Body of pancreas (tissue), 4 donors: ENCODE results near the gene IL1RAPL1. TPM values are rescaled to one million over a fixed set of nuclear protein-coding genes. Genes with fewer than 3 reads are reported as not detected.

Experiments
- ATAC-seq: fragments of 150-250 bp; one replicate; pipeline ENCODE4 v1.9.1; 2016
- DNase-seq, 4 donors: peaks; one replicate each; pipeline ENCODE4 v3.0.0-alpha.2; 2019
- H3K27ac ChIP-seq, 4 donors: fragments of 200-600 bp; sonication (generic); 1 replicate in 3 of 4; 2 replicates in 1 of 4; pipeline versions ENCODE4 v1.5.1 to v1.6.1; 2016 to 2019; ENCODE audit warnings: mild to moderate bottlenecking in 1 of 4, mixed read lengths in 1 of 4, moderate library complexity in 1 of 4
- H3K27me3 ChIP-seq, 2 donors: fragments of 200-600 bp; sonication (generic); one replicate each; pipeline ENCODE4 v1.6.0; 2016; ENCODE audit warnings: mild to moderate bottlenecking in 1 of 2
- H3K36me3 ChIP-seq, 2 donors: fragments of 200-600 bp; sonication (generic); replicated peaks in 1 of 2; 2 replicates each; pipeline ENCODE4 v1.5.1; 2016; ENCODE audit warnings: low read depth in 2 of 2; ENCODE audit not compliant: insufficient read depth in 1 of 2
- H3K4me1 ChIP-seq: fragments of 200-600 bp; sonication (generic); one replicate; pipeline ENCODE4 v1.6.0; 2016
- H3K4me3 ChIP-seq, 2 donors: fragments of 200-600 bp; sonication (generic); 1 replicate in 1 of 2; 2 replicates in 1 of 2; pipeline ENCODE4 v1.5.1; 2016 to 2019
- H3K9me3 ChIP-seq, 3 donors: fragments of 200-600 bp; sonication (generic); 1 replicate in 2 of 3; 2 replicates in 1 of 3; pipeline ENCODE4 v1.5.1; 2016
- CTCF ChIP-seq, 7 experiments: fragments of 450-650 bp in 4 of 7; fragments of 200-600 bp in 3 of 7; sonication (generic) in 3 of 7; IDR thresholded peaks; one replicate each; pipeline ENCODE4 v1.5.1; 2016 to 2019; ENCODE audit warnings: antibody characterized with exemption in 7 of 7
- POLR2A ChIP-seq, 3 donors: fragments of 450-650 bp; IDR thresholded peaks; one replicate each; pipeline ENCODE4 v1.6.1; 2016; ENCODE audit warnings: antibody characterized with exemption in 3 of 3, mild to moderate bottlenecking in 2 of 3
- WGBS, 2 donors: methylation state at CpG; one replicate each; pipeline ENCODE4 v1.1.5; 2017; 5-methylcytosine and 5-hydroxymethylcytosine counted together
- intact Hi-C: fragments of 100-400 bp; cut with DNase I; formaldehyde crosslinking; loops from one replicate; pipeline ENCODE4 v1.15.1; 2023
- total RNA-seq, 2 donors: library from RNA; depleted of rRNA; stranded (reverse); fragments of >200 nt; gene quantifications; one replicate each; pipeline ENCODE4 v1.1.0, GENCODE V29; 2016

Gene IL1RAPL1
- total RNA-seq, 2 donors from 2014 or later = 0.26 TPM; not detected in 1

GRCh38 chrX:29281078-29281742 is 694.0 kb downstream of the IL1RAPL1 start:
- TF ChIP-seq POLR2A (IDR thresholded peaks at IDR 0.05) = no peak
- TF ChIP-seq CTCF (IDR thresholded peaks at IDR 0.05) = no peak
- no peak for ATAC-seq
- Histone ChIP-seq H3K27me3 (no peaks in the 10 kb centered on the region), H3K4me3 (no peak overlapping the region), H3K36me3 (no peaks in the 10 kb centered on the region), H3K9me3 (no peaks in the 10 kb centered on the region), H3K4me1 (no peaks in the 10 kb centered on the region), H3K27ac (no peak overlapping the region)
- intact Hi-C loops = no loop called here
- WGBS, 2 donors = 0 to 40% methylated on average over 2 of the region's 2 CpGs
- no peak for DNase-seq

- DNase-seq = no peak
- H3K27ac ChIP-seq = no peak overlapping the region
- H3K36me3 ChIP-seq = no peaks in the 10 kb centered on the region
- no peaks in the 10 kb centered on the region for H3K27me3 ChIP-seq
- no peak overlapping the region for H3K4me3 ChIP-seq
- intact Hi-C loops = no loop called here
- no peaks in the 10 kb centered on the region for H3K9me3 ChIP-seq
- no peaks in the 10 kb centered on the region for H3K4me1 ChIP-seq
- TF ChIP-seq CTCF (IDR thresholded peaks at IDR 0.05) (no peak), POLR2A (IDR thresholded peaks at IDR 0.05) (no peak)
- ATAC-seq = no peak
- 36 to 44% methylated on average over 2 of the region's 2 CpGs for WGBS, 2 donors
Observed at GRCh38 chrX:29285664-29286063, 698.4 kb downstream of the IL1RAPL1 start.

- ATAC-seq = no peak
- WGBS, 2 donors = 60 to 93% methylated on average over 1 of the region's 1 CpG
Observed at GRCh38 chrX:29295987-29296680, 708.9 kb downstream of the IL1RAPL1 start.

GRCh38 chrX:29297171-29297800 is 710.0 kb downstream of the IL1RAPL1 start:
- no peak for ATAC-seq
- H3K27me3 ChIP-seq = no peaks in the 10 kb centered on the region

More at GRCh38 chrX:29295987-29296680, 708.9 kb downstream of the IL1RAPL1 start:
- no peaks in the 10 kb centered on the region for H3K9me3 ChIP-seq
- H3K27ac ChIP-seq = no peak overlapping the region
- H3K4me1 ChIP-seq = no peaks in the 10 kb centered on the region
- no peak for DNase-seq
- H3K27me3 ChIP-seq = no peaks in the 10 kb centered on the region
- intact Hi-C loops = no loop called here
- no peaks in the 10 kb centered on the region for H3K36me3 ChIP-seq
- H3K4me3 ChIP-seq = no peak overlapping the region
- TF ChIP-seq POLR2A (IDR thresholded peaks at IDR 0.05) (no peak), CTCF (IDR thresholded peaks at IDR 0.05) (no peak)

More at GRCh38 chrX:29297171-29297800, 710.0 kb downstream of the IL1RAPL1 start:
- DNase-seq = no peak
- Histone ChIP-seq H3K27ac (no peak overlapping the region), H3K4me1 (no peaks in the 10 kb centered on the region), H3K4me3 (no peak overlapping the region), H3K36me3 (no peaks in the 10 kb centered on the region), H3K9me3 (no peaks in the 10 kb centered on the region)
- TF ChIP-seq CTCF (IDR thresholded peaks at IDR 0.05) (no peak), POLR2A (IDR thresholded peaks at IDR 0.05) (no peak)
- WGBS, 2 donors = 43 to 50% methylated on average over 4 of the region's 4 CpGs
- intact Hi-C loops = no loop called here
